Breast epithelium (tissue), 3 donors: Measurements from ENCODE around the gene COL5A1.

Experiments used
- CTCF ChIP-seq, 3 donors: fragments of 450-650 bp; IDR thresholded peaks; one replicate each; pipeline ENCODE4 v1.5.1; 2016 to 2017; ENCODE audit warnings: antibody characterized with exemption in 3 of 3, mild to moderate bottlenecking in 3 of 3, moderate library complexity in 3 of 3
- POLR2A ChIP-seq: fragments of 450-650 bp; IDR thresholded peaks from one replicate; pipeline ENCODE4 v1.6.1; 2016; ENCODE audit warnings: antibody characterized with exemption, mild to moderate bottlenecking, moderate library complexity
- POLR2AphosphoS5 ChIP-seq, 3 donors: sonication (generic); formaldehyde crosslinking; IDR thresholded peaks; one replicate each; pipeline ENCODE4 v1.6.1; 2017; ENCODE audit warnings: antibody characterized with exemption in 3 of 3

- TF ChIP-seq CTCF (IDR thresholded peaks at IDR 0.05) (no peak), POLR2A (no peak), POLR2AphosphoS5 (IDR thresholded peaks at IDR 0.05) (no peak)
Measured at GRCh38 chr9:134811673-134812342, 170.2 kb downstream of the COL5A1 start.
